ENCODE measurements around the gene TFAP2C.

TFAP2C gene

GRCh38 chr20:56628873-56629463, at the start of gene TFAP2C:
TFAP2C (plus strand) TSS chr20:56629306; CDS start chr20:56629545, 239 bp downstream.
- DNase-seq: peak; percentile 73

DNA sequence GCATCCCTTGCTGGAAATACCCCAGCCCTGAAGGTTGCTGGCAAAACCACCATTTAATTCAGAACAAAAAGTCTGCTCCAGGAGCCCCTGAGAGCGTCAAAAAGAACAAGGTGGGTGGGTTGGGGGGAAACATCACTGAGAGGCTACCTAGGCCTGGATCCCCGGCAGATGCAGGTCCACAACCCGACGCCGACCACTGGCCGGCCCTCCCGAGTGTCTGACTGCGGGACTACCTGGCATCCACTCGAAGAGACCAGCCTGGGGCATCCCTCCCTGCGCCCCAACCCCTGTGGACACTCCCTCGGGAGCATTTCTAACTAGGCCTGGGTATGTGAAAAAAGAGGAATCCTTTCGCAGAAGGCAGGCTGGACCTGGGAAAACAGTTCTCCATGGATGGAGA, 48.9 kb upstream of the TFAP2C start:
- no peak for DNase-seq

- DNase-seq: no peak
Measured at GRCh38 chr20:56581701-56582100, 47.4 kb upstream of the TFAP2C start.

DNA sequence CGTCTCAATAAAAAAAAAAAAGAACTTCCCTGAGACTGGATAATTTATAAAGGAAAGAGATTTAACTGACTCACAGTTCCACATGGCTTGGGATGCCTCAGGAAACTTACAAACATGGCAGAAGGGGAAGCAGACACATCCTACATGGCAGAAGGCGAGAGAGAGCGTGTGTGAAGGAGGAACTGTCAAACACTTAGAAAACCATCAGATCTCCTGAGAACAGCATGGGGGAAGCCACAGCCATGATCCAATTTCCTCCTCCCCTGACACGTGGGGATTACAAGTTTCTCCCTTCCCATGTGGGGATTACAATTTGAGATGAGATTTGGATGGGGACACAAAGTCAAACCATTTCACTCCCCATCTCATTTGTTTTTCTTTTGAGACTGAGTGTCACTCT, 46.6 kb upstream of the TFAP2C start:
- DNase-seq: no peak

- DNase-seq: no peak
Measured at GRCh38 chr20:56584916-56585315, 44.2 kb upstream of the TFAP2C start.

GRCh38 chr20:56587307-56588041, 41.6 kb upstream of the TFAP2C start:
- DNase-seq: no peak

DNA sequence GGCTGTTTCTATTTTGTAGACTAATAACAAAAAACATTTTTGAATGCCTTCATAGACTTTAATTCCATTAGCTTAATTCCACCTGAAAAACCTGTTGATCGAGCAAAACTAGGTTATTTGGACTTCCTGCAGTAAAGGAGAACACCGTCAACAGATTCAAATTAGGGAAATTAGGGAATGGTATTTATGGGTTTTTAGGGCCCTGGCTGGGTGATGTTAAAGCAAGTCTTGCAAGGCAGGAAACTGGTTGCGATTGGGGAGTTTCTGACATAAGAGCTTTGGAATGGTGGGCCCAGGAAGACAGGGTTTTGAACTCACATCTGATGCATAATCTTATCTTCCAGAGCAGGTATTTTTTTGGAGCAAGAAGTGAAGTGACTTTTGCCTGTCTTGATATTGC, 40.1 kb upstream of the TFAP2C start:
- no peak for DNase-seq

GRCh38 chr20:56589633-56590032, 39.5 kb upstream of the TFAP2C start:
- DNase-seq: no peak

- no peak for DNase-seq
Measured at GRCh38 chr20:56590888-56591287, 38.2 kb upstream of the TFAP2C start.

GRCh38 chr20:56592211-56592610, 36.9 kb upstream of the TFAP2C start:
- no peak for DNase-seq

GRCh38 chr20:56592817-56593216, 36.3 kb upstream of the TFAP2C start:
- no peak for DNase-seq

DNA sequence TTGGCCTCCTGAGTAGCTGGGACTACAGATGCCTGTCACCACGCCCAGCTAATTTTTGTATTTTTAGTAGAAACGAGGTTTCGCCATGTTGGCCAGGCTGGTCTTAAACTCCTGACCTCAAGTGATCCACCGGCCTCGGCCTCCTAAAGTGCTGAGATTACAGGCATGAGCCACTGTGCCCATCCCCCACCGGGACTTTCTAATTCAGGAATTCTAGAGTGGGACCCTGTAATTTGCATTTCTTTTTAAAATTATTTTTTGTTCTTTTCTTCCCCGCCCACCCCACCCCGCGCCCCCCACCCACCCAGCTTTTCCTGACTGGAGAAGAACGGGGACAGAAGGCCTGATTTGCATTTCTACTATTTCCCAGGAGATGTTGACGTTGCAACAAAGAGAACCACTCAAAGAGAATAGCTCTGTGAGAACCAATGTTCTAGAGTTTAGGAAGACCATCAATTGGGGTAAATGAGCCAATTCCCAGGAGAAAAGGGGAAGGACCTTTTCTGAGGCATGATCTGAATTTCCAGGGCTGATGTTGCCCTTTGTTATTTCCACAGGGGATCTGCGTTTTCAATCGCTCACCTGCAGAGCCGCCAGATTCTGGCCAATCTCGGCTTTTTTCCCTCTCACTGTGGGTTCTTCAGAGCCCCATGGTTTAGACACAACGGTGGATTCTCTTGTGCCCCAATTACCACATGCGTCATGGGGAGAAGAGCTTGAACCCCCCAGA, 33.2 kb upstream of the TFAP2C start:
- no peak for DNase-seq

DNA sequence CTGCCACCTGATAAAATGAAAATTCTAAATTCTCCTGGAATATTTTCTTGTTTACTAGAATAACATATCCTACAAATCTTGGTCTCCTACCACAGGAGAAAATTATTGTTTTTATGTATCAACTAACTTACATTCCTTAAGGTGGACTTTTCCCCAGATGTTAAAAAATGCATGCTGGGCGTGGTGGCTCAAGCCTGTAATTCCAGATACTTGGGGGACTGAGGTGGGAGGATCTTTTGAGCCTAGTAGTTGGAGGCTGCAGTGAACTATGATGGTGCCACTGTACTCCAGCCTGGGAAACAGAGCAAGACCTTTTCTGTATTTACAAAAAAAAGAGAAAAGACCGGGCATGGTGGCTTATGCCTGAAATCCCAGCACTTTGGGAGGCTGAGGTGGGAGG, 27.9 kb upstream of the TFAP2C start:
- DNase-seq: no peak

DNA sequence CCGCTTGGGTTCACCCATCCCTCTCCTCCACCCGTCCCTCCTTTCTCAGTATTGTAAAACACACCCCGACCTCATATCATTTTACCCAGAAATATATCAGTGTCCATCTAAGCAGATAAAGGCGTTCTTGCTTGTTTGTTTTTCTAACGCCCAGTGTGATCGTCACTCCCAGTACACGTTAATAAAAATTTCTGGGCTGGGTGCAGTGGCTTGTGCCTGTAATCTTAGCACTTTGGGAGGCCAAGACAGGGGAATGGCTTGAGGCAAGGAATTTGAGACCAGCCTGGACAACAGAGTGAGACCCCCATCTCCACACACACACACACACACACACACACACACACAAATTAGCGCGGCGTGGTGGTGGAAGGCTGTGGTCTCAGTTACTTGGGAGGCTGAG, 24.4 kb upstream of the TFAP2C start:
- no peak for DNase-seq

DNA sequence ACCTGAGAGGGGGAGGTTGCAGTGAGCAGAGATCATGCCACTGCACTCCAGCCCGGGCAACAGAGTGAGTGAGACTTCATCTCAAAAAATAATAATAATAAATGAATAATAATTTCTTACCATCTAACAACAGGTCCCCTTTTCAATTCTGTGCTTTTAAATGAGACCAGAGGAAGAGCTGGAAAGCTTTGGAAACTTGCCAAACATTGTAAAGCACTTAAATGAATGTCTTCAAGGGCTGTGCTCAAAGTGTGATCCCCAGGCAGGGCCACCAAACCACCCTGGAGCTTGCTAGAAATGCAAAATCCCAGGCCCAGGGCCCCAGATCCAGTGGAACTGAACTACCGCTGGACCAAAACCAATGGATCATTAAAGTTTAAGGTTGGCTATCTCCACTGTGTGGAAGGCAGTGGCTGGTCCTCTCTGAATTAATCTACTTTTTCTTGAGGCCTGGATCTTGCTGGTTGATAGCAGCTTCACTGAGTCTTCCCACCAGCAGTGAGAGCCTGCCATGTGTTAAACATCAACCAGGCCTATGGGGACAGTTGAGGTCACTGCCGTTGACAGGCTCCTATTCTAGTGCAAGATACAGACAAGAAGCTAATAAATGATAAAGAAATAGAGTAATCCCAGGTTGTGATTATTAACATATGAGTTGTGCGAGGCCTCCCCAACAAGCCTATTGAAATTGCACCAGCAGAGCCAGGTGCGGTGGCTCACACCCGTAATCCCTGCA, 23.7 kb upstream of the TFAP2C start:
- no peak for DNase-seq

DNA sequence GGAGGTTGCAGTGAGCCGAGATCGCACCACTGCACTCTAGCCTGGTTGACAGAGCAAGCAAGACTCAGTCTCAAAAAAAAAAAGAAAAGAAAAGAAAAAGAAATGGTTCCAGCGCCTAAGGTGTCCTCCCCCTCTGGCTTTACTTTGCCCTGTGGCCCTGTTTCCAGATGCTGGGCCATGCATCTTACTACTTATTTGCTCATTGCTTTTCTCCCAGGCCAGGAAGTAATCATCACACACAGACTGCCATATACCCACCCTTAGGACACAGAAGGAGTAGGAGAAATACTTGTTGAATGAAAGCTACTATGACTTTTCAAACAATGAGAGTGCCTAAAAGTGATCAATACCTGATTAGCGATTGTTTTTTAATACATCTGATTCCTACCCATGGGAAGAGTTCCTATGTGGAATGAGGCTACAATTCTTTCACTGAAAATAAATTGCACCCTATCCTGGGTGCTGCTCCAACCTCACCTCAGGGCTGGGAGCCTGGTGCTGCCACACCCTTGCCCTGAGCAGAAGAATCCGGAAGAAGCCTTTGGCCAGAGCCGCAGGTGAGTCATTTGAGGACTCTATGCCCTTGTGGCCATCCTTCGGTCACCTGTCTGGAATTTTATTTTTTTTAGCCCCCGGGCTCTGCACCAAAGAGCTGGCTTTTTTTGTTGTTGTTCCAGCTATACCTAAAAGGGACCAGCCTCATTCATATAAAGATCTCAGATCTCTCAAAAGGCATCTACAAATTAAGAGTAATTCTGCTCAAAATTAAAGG, 22.7 kb upstream of the TFAP2C start:
- DNase-seq: no peak

- no peak for DNase-seq
Measured at GRCh38 chr20:56607061-56607704, 21.9 kb upstream of the TFAP2C start.

DNA sequence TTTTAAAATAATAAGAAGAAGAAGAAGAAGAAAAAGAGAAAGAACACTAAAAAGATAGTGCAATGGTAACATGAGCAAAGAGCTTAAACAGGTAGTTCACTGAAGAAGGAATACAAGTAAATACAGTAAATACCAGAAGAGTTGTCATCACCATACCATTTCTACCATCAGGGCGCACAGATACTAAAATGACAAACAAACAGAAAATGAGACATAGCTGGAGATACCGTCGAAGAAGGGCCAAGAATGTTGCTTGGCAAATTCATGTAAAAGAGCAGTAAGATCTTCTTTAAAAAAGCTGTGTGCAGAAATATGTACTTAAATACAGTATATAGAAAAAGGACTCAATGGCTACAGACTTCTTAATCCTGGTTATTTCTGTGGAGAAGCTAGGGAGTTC, 20.7 kb upstream of the TFAP2C start:
- DNase-seq: no peak

DNA sequence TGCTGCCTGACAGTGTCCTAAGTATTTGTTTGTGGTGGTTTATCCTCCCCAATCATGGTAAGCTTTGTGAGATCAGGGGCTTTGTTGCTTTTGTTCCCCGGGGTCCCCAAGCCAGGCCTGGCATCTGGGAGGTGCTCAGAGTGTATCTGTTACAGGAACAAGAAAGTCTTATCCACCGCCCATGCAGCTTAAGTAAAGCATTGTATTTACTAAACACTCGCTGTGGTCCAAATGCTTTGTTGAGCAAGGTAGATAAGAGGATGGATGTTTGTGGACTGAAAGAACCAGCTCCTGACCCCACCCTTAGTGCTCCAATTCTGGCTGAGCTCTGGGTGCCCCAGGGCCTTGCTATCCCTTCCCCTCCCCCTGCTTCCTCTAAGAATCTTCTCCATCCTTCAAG, 19.8 kb upstream of the TFAP2C start:
- DNase-seq: no peak

DNA sequence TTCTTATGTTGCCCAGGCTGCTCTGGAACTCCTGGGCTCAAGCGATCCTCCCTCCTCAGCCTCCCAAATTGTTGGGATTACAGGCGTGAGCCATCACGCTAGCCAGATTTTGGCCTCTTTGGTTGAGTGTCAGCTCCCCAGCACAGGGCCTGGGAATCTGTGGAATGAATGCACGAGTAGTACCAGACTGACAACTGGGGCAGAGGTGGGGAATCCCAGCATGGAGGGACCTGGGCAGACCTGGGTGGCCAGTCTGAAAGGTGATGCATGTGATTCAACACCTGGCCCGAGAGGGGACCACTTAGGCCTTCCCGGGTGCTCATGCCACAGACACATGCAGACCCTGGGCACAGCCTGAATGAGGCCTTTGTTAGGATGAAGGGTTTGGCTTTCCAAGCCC, 19.0 kb upstream of the TFAP2C start:
- no peak for DNase-seq

DNA sequence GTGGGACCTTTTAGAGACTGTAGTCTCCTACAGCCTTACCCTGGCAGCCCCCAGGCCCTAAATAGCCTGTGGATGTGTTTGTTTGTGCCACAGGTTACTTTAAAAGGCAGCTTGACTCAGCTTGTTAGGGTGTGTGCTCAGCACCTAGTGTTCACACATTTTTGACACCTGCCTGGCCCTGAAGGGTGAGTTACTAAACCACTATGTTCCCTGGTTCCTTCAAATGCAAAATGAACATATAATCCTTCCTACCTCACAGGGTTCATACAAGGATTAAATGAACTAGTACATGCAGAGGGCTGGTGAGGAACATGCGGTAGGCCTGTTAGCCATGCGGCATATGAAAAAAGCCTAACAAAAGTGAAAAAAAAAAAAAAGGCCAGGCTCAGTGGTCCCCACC, 14.9 kb upstream of the TFAP2C start:
- no peak for DNase-seq

DNA sequence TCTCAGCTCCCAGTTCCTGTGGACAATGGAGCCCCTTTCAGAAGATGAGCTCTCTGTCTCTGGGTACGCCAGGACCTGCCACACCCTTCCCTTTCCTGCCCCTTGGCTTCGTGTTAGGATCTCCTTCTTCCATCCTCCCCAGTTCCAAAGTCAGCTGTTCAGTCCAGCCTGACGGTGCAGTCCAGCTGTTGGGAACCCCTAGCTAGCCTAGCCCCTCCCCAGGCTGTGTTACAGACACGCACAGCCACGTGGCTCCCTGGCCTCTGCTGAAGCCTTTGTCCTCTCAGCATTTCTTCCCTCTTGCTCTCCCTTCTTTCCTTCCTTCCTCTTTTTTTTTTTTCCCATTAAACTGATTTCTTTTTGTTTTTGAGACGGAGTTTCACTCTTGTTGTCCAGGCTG, 12.4 kb upstream of the TFAP2C start:
- DNase-seq: no peak
